ENCODE results near the gene CLASP1. TPM values are rescaled to one million over a fixed set of nuclear protein-coding genes. Genes with fewer than 3 reads are reported as not detected.

Gene CLASP1
- total and polyA plus RNA-seq, 2 of the 8 experiments (the other 6 are each of a cell fraction or from before 2014, with no cell fraction given): 7.3 to 53.9 TPM

DNA sequence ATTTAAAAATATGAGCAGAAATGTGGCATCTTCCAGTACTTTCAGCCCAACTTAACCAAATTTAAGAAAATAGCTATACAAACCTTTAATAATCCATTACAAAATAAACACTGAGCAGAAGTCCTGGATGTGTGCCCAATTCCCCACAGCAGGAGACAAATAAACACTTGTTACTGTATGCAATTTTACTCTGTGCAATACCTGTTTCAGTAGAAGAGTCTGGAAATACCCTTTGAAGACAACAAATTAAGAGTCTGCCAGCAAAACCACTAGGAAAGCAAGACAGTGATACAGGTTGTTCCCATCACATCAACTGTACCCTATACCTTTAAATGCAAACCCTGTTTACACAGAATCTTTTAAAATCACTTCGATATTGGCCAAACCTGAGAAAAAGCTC lies 160.0 kb downstream of the CLASP1 start:
- H3K27ac ChIP-seq (ENCODE audit: low read depth, low read length): no peak overlapping the region
- DNase-seq (ENCODE audit: low read depth in 1 of 2, low spot score in 2 of 2) (no peak), FAIRE-seq (no peak)
- WGBS, 2 experiments (ENCODE audit: extremely low coverage in 1 of 2, insufficient coverage in 1 of 2, insufficient read length in 1 of 2, insufficient replicate concordance in 2 of 2, low coverage in 1 of 2, low lambda C conversion rate in 2 of 2, missing lambda C conversion rate in 1 of 2): 95% methylated on average over 1 of the region's 1 CpG; no CpG with 5 or more reads in 1 of the 2 experiments
- no peaks in the 10 kb centered on the region for H4K20me1 ChIP-seq (replicated peaks in 1 of 2; ENCODE audit: control insufficient read depth in 1 of 2, insufficient read depth in 2 of 2, low read length in 2 of 2)
- H3K79me2 ChIP-seq (ENCODE audit: control insufficient read depth in 1 of 2, insufficient read depth in 2 of 2, low read length in 2 of 2): peaks cover 0 to 32% of the 10 kb centered on the region in 2 experiments; a peak in 2 of 4 replicates
- H3K27me3 ChIP-seq (replicated peaks in 1 of 4; ENCODE audit: control insufficient read depth in 3 of 4, extremely low read depth in 1 of 4, insufficient read depth in 3 of 4, low read length in 3 of 4): no peaks in the 10 kb centered on the region
- H3K4ac ChIP-seq (replicated peaks; ENCODE audit: insufficient read length, low read depth, low read length): no peak overlapping the region
- no peak overlapping the region for H3K18ac ChIP-seq (ENCODE audit: extremely low read depth, low read length)
- H3K4me3 ChIP-seq (ENCODE audit: extremely low read depth in 1 of 4, insufficient read depth in 2 of 4, low read depth in 3 of 4, low read length in 4 of 4): no peak overlapping the region
- no peaks in the 10 kb centered on the region for H3K23me2 ChIP-seq (ENCODE audit: low read depth, low read length)
- no peaks in the 10 kb centered on the region for H3K9me3 ChIP-seq (ENCODE audit: insufficient read depth in 2 of 2, low read depth in 1 of 2, low read length in 1 of 2)
- no peak overlapping the region for H3K23ac ChIP-seq (ENCODE audit: insufficient read length)
- H3K79me1 ChIP-seq (ENCODE audit: low read depth, low read length): no peaks in the 10 kb centered on the region; the same call in 1 of the 2 replicates
- H3K4me1 ChIP-seq (replicated peaks in 1 of 4; ENCODE audit: control insufficient read depth in 3 of 4, insufficient read depth in 4 of 4, low read length in 3 of 4): peaks cover 0 to 5% (median 4%) of the 10 kb centered on the region in 4 experiments; a peak in 4 of 7 replicates
- no peak overlapping the region for H2AK5ac ChIP-seq (ENCODE audit: low read depth, low read length)
- H4K91ac ChIP-seq (replicated peaks; ENCODE audit: insufficient read length, low read length): no peak overlapping the region
- no peak overlapping the region for H2AFZ ChIP-seq (ENCODE audit: low read length)
- ChIA-PET POLR2A (ENCODE audit: partially characterized antibody) (interaction anchor here (1.3 kb wide), 1 partner anchor 41 kb away, joined by 4 read pairs; the partner anchor contains the start of gene RNU4ATAC), CTCF (ENCODE audit: partially characterized antibody) (interaction anchor here (1.2 to 2.3 kb wide), 2 partner anchors 9 to 12 kb away, joined by 3 to 10 read pairs; no protein-coding TSS in a partner anchor)
- no peak overlapping the region for H2BK12ac ChIP-seq (ENCODE audit: low read depth, low read length)
- H2BK120ac ChIP-seq (replicated peaks; ENCODE audit: low read depth, low read length): no peak overlapping the region
- no peak overlapping the region for H3K56ac ChIP-seq (replicated peaks; ENCODE audit: insufficient read length, low read depth, low read length)
- H3K4me2 ChIP-seq (ENCODE audit: insufficient read depth in 1 of 2, low read depth in 2 of 2, low read length in 2 of 2): no peak overlapping the region; a peak in 1 of 4 replicates
- H2BK15ac ChIP-seq (ENCODE audit: low read length): no peak overlapping the region
- no peak overlapping the region for H3K9ac ChIP-seq (replicated peaks in 1 of 4; ENCODE audit: extremely low read depth in 1 of 4, low read depth in 3 of 4, low read length in 3 of 4)
- no peaks in the 10 kb centered on the region for H3K36me3 ChIP-seq (ENCODE audit: control insufficient read depth in 2 of 4, insufficient read depth in 4 of 4, low read length in 3 of 4)
- no peak overlapping the region for H3K14ac ChIP-seq (ENCODE audit: insufficient read length)
- H4K5ac ChIP-seq (ENCODE audit: insufficient read length, low read depth, low read length): no peak overlapping the region
- no peak overlapping the region for H2BK5ac ChIP-seq (ENCODE audit: low read depth, low read length)
- no peak overlapping the region for H2BK20ac ChIP-seq (ENCODE audit: low read length)
- no peak overlapping the region for H4K8ac ChIP-seq (ENCODE audit: extremely low read depth, insufficient read depth, low read length)
- TF ChIP-seq POLR2AphosphoS5 (IDR thresholded peaks at IDR 0.05; ENCODE audit: low read depth, low read length) (no peak), NANOG (IDR thresholded peaks at IDR 0.05; ENCODE audit: insufficient read depth, low read depth, low read length, poor library complexity, severe bottlenecking) (no peak), GABPA (IDR thresholded peaks at IDR 0.05; ENCODE audit: borderline replicate concordance, insufficient read depth, low read length) (no peak), RXRA (IDR thresholded peaks at IDR 0.05; ENCODE audit: insufficient read depth, low read depth, low read length) (no peak), EGR1 (IDR thresholded peaks at IDR 0.05; ENCODE audit: borderline replicate concordance, low read depth, low read length) (no peak)

Data from H1 (cell line).